Measurements from ENCODE around the gene RBM19.

RBM19 gene

DNA sequence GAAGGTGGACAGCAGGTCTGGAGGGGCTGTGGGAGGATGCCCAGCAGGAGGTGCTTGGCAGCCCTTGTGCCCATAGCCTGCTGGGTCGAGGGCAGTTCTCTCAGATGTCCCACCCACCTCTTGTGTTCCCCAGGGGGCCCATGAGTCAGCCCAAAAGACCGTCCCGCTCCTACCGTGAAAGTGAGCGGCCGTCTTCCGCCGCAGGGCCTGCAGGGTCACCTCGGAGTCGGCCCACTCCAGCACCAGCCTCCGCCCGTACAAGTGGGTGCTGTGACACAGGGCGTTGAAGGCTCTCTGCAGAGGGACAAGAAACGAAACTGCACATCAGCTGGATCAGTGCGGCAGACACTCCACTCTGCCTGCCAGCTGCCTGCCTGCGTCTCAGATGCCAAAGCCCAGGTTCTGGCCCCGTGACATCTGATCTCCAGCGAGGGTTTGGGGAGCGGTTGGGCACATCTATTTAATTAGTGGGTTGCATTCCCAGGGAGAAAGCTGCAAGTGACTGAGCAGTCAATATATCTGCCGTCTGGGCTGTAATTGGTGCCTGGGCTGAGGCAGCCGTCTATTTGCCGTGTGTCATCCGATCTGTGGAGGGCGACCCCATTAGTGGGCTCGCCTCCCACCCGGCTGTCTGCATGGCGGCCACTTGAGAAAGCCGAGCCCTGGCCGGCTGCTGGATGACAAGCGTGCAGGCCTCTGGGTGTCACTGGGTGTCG, 121.5 kb downstream of the RBM19 start:
- H3K27ac ChIP-seq = no peak overlapping the region
- TF ChIP-seq, protein P1, sequence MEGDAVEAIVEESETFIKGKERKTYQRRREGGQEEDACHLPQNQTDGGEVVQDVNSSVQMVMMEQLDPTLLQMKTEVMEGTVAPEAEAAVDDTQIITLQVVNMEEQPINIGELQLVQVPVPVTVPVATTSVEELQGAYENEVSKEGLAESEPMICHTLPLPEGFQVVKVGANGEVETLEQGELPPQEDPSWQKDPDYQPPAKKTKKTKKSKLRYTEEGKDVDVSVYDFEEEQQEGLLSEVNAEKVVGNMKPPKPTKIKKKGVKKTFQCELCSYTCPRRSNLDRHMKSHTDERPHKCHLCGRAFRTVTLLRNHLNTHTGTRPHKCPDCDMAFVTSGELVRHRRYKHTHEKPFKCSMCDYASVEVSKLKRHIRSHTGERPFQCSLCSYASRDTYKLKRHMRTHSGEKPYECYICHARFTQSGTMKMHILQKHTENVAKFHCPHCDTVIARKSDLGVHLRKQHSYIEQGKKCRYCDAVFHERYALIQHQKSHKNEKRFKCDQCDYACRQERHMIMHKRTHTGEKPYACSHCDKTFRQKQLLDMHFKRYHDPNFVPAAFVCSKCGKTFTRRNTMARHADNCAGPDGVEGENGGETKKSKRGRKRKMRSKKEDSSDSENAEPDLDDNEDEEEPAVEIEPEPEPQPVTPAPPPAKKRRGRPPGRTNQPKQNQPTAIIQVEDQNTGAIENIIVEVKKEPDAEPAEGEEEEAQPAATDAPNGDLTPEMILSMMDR (conservative IDR thresholded peaks at IDR 0.05) = no peak
- TF ChIP-seq ZFX (IDR thresholded peaks at IDR 0.05) = no peak

DNA sequence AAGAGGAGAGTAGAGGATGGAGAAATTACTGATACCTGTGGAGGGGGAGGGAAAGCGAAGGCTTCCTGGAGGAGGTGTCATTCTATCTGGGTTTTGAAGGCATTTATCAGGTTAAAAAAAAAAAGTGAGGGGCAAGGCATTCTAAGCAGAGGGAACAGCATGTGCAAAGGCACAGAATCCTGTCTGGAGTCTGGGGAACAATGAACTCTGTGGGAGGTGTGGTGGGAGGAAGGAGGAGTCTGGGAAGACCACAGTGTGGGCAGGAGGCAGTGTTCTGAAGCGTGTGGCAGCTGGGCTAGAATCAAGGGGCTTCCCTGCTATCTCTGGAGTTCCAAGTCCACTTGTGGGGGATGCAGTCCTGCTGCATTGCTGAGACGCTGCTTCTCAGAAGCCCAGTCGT, 123.4 kb downstream of the RBM19 start:
- no peak overlapping the region for H3K27ac ChIP-seq
- TF ChIP-seq, protein P1 (conservative IDR thresholded peaks at IDR 0.05) = no peak
- TF ChIP-seq ZFX (IDR thresholded peaks at IDR 0.05) = no peak

DNA sequence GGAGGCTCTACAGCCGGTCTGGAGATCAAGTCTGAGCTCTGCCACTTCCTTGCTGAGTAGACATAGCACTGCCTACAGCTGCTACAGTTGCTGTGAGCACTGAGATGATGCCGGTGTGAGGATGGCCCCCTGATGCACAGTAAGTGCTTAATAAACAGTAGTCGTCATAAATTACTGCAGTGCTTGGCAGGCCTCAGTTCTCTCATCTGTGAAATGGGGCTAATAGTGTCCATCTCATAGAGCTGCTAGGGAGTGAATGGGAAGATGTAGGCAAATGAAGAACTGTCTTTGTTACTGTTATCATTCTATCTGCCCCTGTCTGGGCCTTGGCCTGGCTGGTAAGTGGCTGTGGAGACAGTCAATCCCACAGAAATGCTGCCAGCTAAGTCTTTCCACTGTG, 124.3 kb downstream of the RBM19 start:
- no peak overlapping the region for H3K27ac ChIP-seq
- TF ChIP-seq, protein P1 (conservative IDR thresholded peaks at IDR 0.05) = no peak
- TF ChIP-seq ZFX (IDR thresholded peaks at IDR 0.05) = no peak

DNA sequence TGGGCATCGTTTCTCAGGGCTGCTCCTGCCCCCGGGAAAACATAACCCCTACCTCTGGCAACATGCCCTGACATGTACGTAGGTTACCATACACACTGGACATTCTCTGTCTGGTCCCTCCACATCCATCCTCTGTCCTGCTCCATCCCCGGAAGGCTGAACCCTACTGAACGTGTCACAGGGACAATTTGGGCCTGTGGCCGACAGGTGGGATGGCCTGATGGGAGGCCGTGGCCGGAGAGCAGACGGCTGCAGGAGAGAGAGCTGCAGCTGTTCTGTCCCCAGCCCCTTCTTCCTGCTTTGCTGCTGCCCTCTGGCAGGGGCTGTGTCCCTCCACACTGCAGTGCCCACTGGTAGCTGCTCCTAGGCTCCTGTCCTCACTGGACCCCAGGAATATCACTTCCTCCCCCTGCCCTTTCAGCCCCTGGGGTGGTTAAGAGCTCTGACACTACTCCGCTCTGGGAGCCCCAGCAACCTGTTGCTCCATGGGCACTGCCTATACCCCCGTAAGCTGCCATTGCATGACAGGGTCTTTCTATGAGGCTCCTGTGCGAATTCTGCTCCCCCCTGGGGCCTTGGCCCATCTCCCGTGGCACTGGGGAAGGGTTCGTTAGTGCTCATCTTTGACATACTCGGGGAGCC, 125.6 kb downstream of the RBM19 start:
- TF ChIP-seq ZFX (IDR thresholded peaks at IDR 0.05) = no peak
- no peak overlapping the region for H3K27ac ChIP-seq

DNA sequence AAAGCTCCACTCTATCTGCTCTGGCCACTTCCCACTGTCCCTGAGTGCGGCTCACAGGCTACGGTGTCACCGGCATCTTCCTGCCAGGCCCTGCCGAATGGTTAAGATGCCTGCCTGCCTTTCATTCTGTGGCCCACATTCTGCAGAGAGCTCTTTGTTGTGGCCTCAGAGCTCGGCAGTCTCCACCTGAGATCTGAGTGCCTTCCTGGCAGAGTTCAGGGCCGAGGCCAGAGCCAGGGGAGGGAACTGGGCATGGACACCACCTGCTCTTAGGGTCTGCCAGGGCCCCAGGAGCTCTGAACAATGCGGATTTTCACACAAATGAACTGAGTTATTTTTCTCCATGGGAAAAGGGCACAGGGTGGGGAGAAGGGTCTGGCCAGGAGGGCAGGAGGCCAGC, 127.2 kb downstream of the RBM19 start:
- TF ChIP-seq, protein P1 (conservative IDR thresholded peaks at IDR 0.05) = no peak
- no peak for TF ChIP-seq ZFX (IDR thresholded peaks at IDR 0.05)
- no peak overlapping the region for H3K27ac ChIP-seq

DNA sequence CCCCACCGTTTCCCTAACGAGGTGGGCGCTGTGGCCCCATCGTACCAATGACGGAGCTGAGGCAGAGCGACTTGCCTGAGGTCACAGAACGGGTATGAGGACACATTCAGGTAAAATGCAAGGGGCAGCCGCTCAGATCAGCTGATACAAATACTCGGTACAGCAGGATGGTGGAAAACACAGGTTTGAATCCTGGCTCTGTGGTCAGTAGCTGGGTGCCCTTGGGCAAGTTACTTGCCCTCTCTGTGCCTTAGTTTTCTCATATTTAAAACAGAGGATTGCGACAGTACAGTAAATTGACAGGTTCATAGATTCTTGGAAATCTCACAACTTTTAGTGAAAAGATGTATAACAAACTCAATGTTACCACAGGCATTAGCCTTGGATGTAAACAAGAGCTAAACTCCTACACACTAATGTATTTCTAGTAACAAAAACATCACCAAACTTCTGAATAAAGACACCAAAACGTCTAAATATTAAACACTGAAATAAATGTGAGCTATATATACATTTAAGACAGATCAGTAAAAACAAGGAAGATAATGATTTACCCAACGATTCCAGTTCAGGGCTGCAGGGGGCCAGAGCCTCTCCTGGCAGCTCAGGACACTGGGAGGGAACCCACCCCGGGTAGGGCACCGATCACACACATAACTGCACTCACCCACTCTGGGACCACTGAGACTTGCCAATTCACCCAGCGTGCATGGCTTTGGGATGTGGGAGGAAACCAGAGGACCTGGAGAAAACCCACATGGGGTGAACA, 128.4 kb downstream of the RBM19 start:
- no peak for TF ChIP-seq ZFX (IDR thresholded peaks at IDR 0.05)
- TF ChIP-seq, protein P1 (conservative IDR thresholded peaks at IDR 0.05) = no peak
- no peak overlapping the region for H3K27ac ChIP-seq

DNA sequence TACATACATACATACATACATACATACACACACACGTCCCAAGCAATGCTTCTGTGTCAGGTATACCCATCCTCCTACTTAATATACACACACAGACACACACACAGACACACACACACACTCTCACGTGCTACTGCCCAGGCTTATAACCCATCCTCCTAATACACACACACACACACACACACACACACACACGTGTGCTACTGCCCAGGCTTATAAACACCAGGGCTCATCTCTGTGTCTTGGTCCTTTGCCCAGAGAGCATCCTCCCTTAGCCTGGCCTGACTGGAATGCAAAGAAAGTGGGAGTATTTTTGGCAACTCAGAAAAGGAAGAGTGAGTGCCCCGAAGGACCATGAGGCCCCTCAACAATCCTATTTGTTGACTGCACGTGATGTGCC, 129.0 kb downstream of the RBM19 start:
- TF ChIP-seq ZFX (IDR thresholded peaks at IDR 0.05) = no peak
- TF ChIP-seq, protein P1 (conservative IDR thresholded peaks at IDR 0.05) = no peak
- no peak overlapping the region for H3K27ac ChIP-seq
